Fibroblast of mammary gland (primary cell): ENCODE results near the gene PAX7.

Experiments
- DNase-seq: peaks from one replicate; pipeline ENCODE4 v3.0.0-alpha.2; 2010; ENCODE audit warnings: low read depth
- H3K4me3 ChIP-seq: 2 replicates; pipeline ENCODE4 v1.5.1; 2011; ENCODE audit warnings: low read depth, mild to moderate bottlenecking, low read length, moderate library complexity; ENCODE audit not compliant: control insufficient read depth
- TF ChIP-seq, protein P1 (sequence below): conservative IDR thresholded peaks from 2 replicates; pipeline ENCODE4 v1.5.1; 2011; ENCODE audit warnings: low read depth, low read length, inconsistent platforms; ENCODE audit not compliant: control insufficient read depth, insufficient read depth

The PAX7 gene

DNA sequence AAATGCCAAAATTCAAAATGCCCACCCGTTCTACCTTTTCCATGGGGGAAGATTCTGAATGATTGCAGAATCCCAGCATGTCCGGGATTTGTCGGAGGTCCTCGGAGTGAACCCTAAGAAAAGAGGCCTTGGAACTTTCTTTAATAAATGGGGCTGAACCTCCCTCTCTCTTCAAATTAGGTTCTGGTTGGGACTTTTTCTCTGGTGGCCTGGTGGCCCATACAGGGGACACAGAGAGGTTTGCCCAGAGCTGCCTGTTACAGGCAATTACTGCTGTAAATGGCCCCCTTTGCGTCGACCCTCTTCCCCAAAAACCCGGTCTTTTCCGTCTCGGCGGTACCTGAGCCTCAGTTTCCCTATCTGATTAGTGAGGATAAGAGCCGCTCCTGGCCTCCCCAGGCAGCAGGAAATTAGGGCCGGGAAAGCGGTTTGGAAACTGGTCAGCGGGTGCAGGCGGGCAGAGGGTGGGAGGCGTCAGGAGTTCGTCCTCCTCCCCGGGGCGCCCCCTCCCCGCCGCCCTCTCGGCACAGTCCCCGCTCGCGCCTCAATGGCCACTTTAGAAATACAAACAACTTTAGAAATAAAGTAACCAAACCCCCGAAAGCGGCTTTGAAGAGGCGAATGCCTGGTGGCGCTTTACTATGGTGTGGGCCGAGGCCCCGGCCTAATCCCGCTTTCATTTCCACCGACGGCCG, 15.6 kb downstream of the PAX7 start:
- TF ChIP-seq, protein P1, sequence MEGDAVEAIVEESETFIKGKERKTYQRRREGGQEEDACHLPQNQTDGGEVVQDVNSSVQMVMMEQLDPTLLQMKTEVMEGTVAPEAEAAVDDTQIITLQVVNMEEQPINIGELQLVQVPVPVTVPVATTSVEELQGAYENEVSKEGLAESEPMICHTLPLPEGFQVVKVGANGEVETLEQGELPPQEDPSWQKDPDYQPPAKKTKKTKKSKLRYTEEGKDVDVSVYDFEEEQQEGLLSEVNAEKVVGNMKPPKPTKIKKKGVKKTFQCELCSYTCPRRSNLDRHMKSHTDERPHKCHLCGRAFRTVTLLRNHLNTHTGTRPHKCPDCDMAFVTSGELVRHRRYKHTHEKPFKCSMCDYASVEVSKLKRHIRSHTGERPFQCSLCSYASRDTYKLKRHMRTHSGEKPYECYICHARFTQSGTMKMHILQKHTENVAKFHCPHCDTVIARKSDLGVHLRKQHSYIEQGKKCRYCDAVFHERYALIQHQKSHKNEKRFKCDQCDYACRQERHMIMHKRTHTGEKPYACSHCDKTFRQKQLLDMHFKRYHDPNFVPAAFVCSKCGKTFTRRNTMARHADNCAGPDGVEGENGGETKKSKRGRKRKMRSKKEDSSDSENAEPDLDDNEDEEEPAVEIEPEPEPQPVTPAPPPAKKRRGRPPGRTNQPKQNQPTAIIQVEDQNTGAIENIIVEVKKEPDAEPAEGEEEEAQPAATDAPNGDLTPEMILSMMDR, result no peak
- H3K4me3 ChIP-seq, result no peak overlapping the region
- DNase-seq, result no peak

DNA sequence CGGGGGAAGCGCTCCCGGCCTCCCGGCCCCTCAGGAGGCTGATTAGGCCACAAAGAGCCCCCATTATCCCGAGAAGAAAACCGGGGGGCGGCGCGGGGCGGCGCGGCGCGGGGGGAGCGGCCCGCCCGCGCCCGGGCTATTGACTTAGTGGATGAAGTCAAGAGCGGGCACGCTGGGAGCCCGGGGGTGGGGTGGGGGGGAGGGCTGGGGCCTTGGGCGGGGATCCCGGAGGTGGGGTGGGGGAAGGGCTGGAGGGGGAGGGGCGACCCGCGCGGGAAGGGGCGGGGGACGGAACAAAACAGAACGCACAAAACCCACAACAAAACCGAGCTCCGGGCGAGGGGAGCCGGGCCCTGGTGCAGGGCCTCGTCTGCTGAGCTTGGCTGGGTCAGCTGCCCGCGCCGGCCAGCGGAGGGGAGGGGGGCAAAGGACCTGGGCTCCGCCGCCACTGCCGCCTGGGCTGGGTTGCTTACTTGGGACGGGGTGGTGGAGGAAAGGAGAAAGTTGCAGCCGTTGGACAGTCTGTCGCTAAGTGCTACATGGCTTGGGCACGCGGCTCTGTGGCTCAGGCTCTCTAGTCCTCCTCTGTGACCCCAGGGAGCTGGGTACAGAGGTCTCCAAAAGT, 16.3 kb downstream of the PAX7 start:
- no peak overlapping the region for H3K4me3 ChIP-seq
- DNase-seq, result no peak
- TF ChIP-seq, protein P1, result no peak

GRCh38 chr1:18647681-18648214, 17.1 kb downstream of the PAX7 start:
- TF ChIP-seq, protein P1, result no peak
- no peak overlapping the region for H3K4me3 ChIP-seq
- DNase-seq, result no peak

GRCh38 chr1:18649693-18650370, 19.2 kb downstream of the PAX7 start:
- H3K4me3 ChIP-seq, result no peak overlapping the region
- TF ChIP-seq, protein P1, result no peak
- DNase-seq, result peak; percentile 3

- no peak for DNase-seq
- TF ChIP-seq, protein P1, result no peak
Observed at GRCh38 chr1:18651713-18652112, 21.1 kb downstream of the PAX7 start.

DNA sequence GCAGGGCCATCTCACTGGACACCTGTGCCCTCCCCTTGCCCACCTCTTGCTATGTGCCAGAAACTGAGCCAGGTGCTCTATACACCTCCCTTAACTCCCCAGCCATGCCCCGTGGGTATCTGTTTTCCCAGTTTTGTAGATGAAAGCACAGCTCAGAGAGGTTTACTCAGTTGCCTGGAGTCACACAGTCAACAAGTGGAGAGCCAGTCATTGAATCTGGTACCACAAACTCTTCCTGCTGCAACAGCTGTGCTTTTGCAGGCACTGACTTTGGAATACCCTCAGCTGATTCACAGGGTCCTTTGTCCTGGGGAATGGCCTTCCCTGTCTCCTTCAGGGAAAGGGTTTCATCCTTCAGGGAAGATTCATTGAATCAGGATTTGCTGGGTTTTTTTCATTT, 22.1 kb downstream of the PAX7 start:
- TF ChIP-seq, protein P1, result no peak
- DNase-seq, result no peak
- H3K4me3 ChIP-seq, result no peak overlapping the region

More at GRCh38 chr1:18651713-18652112, 21.1 kb downstream of the PAX7 start:
- H3K4me3 ChIP-seq, result no peak overlapping the region
